Activated naive CD8-positive, alpha-beta T cell treated with anti-CD3 and anti-CD28 coated beads, Interleukin-2, amount 50 U/mL, for 24 hours (primary cell): ENCODE results near the gene ARFRP1.

Experiments
- ATAC-seq: fragments of 150-1000 bp; cut with Tn5 transposase; one replicate; pipeline ENCODE4 v1.10.0; 2021
- DNase-seq: peaks from one replicate; pipeline ENCODE4 v3.0.0; 2021
- H3K27ac Mint-ChIP-seq: one replicate; pipeline ENCODE4 v1.8.0; 2021; ENCODE audit warnings: mild to moderate bottlenecking, mixed read lengths
- H3K27me3 Mint-ChIP-seq: one replicate; pipeline ENCODE4 v1.8.0; 2021; ENCODE audit warnings: mixed read lengths
- H3K36me3 Mint-ChIP-seq: one replicate; pipeline ENCODE4 v1.8.0; 2021; ENCODE audit warnings: low read depth, mixed read lengths
- H3K4me1 Mint-ChIP-seq: one replicate; pipeline ENCODE4 v1.8.0; 2021; ENCODE audit warnings: mixed read lengths
- H3K4me3 Mint-ChIP-seq: one replicate; pipeline ENCODE4 v1.8.0; 2021; ENCODE audit warnings: mild to moderate bottlenecking, moderate library complexity, mixed read lengths
- H3K9me3 Mint-ChIP-seq: one replicate; pipeline ENCODE4 v1.8.0; 2021; ENCODE audit warnings: mixed read lengths

ARFRP1 gene, protein sequence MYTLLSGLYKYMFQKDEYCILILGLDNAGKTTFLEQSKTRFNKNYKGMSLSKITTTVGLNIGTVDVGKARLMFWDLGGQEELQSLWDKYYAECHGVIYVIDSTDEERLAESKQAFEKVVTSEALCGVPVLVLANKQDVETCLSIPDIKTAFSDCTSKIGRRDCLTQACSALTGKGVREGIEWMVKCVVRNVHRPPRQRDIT

DNA sequence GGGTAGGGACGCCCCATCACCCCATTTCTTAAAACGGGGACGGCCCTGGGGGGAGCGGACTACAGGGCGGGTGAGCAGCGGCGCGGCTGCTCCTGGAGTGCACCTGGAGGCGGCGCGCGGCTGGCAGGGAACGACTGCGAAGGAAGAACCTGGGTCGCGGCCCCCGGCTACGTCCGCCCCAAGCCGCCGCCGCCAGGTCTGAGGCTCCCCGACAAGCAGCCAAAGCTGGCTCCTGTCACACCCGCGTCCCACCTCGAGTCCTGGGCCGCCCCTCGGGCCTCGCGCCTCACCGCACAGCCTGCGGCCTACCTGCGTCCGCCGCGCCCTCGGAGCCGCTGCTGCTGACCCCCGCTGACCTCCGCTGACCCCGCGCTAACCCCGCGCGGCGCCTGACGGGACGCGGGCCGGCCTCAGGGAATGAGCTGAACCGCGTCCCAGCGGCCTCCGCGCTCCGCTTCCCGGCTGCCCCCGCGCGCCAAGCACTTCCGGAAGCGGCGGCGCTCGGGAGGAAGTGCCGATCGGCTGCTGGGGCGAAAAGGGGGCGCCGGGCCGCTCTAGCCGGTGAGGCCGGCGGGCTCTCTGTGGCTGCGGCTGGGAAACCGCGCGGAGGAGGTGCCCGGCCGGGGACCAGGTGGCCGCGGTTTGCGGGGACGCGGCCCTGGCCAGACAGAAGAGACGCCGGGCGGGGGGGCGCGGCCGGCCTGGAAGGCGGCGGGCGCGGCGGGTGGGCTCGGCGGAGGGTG is at the start of gene ARFRP1, which contains the start of gene ZGPAT:
TSS of gene ARFRP1 (minus strand) at position 419 of the 743 bp plus-strand sequence. CDS start 885 bp downstream, outside the sequence.
TSS of gene ZGPAT (plus strand) at position 482 of the 743 bp plus-strand sequence. CDS start 542 bp downstream, outside the sequence.
- H3K9me3 Mint-ChIP-seq = no peaks in the 10 kb centered on the region
- H3K27ac Mint-ChIP-seq = peak within 1 kb of the TSS; percentile 85
- peak; percentile 89 for DNase-seq
- peak within 1 kb of the TSS; percentile 89 for H3K4me3 Mint-ChIP-seq
- peaks cover 48% of the 10 kb centered on the region for H3K4me1 Mint-ChIP-seq
- H3K36me3 Mint-ChIP-seq = peaks cover 40% of the 10 kb centered on the region
- ATAC-seq = peak; percentile 88
- H3K27me3 Mint-ChIP-seq = no peaks in the 10 kb centered on the region

DNA sequence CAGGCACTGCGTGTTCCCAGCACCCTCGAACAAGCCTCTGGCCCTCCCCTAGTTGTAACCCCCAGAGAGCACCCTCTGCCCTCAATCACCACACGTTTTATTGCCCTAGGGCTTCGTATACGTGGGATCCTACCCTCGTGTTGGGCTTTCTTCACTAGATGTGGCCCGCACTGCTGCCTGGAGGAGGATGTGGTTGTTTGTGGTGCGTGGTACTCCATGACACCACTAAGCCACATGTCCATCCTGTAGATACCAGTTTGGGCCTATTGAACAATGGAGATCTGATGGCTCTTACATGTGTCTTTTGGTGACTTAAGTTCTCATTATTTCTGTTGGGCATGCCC is 48.8 kb upstream of the ARFRP1 start:
- no peaks in the 10 kb centered on the region for H3K27me3 Mint-ChIP-seq
- H3K4me3 Mint-ChIP-seq = no peak overlapping the region
- H3K9me3 Mint-ChIP-seq = no peaks in the 10 kb centered on the region
- DNase-seq = no peak
- H3K27ac Mint-ChIP-seq = no peak overlapping the region
- H3K36me3 Mint-ChIP-seq = no peaks in the 10 kb centered on the region
- ATAC-seq = no peak
- peaks cover 2% of the 10 kb centered on the region for H3K4me1 Mint-ChIP-seq

DNA sequence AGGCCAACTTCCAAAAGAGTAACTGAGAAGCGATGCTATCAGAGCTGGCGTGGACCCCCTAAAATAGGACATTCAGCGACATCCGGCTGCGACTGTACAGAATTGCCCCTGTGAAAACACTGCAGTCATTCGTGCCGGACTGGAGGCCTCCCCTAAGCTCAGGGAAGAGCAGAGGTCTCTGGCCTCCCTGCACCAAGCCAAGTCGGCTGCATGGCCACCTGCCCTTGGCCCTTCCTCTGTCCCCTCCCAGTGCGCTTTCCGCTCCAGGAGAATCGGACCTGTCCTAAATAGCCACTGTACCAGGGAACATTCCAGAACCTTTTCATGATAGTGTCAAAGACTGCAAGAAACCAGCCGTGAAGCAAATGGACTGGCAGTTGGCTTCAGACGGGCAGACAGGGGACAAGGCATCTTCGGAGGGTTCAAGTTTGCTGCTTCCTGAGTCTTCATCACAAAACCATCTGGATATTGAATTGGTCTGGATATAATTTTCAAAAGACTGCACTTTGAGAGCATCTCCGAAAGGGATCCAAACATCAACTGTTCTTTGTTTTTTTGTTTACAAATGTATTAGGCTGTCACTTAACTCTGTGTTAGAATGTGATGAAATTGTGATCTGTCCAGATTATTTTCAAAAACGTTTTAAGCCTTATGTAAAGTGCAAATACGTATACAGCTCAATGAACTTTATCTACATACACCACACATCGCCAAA is 48.3 kb upstream of the ARFRP1 start:
- Mint-ChIP-seq H3K4me3 (no peak overlapping the region), H3K4me1 (peaks cover 5% of the 10 kb centered on the region), H3K27ac (no peak overlapping the region), H3K27me3 (no peaks in the 10 kb centered on the region), H3K36me3 (no peaks in the 10 kb centered on the region), H3K9me3 (no peaks in the 10 kb centered on the region)
- no peak for DNase-seq
- no peak for ATAC-seq

DNA sequence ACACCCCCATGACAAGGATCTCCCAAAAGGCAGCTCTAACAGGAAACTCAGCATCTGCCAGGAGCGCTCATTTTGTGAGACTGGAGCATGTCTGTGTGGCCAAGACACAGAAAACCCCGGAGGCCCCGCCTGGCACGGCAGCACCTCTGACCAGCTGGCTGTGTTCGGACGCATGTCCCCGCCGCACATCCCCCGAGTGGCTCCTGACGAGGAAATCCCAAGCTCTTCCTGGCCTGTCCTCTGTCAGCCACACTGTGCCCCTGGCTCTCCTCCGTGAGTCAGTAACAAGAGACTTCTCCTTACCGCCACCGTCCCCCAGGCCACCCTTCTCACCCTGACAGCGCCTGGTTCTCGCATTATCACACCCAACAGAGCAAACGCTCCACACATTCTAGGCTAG is 46.2 kb upstream of the ARFRP1 start:
- DNase-seq = no peak
- H3K4me3 Mint-ChIP-seq = no peak overlapping the region
- no peaks in the 10 kb centered on the region for H3K9me3 Mint-ChIP-seq
- H3K27ac Mint-ChIP-seq = no peak overlapping the region
- H3K4me1 Mint-ChIP-seq = peaks cover 12% of the 10 kb centered on the region
- H3K27me3 Mint-ChIP-seq = no peaks in the 10 kb centered on the region
- ATAC-seq = no peak
- no peaks in the 10 kb centered on the region for H3K36me3 Mint-ChIP-seq

DNA sequence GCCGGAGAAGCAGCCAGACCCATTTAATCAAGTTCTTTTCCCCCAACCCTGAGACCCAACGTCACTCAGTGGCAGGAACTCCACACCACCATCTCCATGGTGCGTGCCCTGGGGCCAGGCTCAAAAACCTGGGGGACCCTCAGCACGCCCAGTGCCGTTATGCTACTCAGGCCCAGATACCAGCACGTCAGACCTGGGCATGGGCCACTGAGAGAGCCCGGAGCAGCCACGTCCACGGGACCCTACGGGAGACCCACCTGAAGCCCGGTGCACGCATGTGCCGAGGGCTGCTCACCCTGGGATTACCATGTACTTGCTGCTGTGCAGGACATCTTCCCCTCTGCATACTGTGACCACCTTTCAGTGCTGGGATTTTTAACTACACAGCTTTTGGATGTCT is 45.6 kb upstream of the ARFRP1 start:
- DNase-seq = no peak
- ATAC-seq = no peak
- H3K36me3 Mint-ChIP-seq = no peaks in the 10 kb centered on the region
- no peak overlapping the region for H3K4me3 Mint-ChIP-seq
- no peaks in the 10 kb centered on the region for H3K9me3 Mint-ChIP-seq
- H3K27ac Mint-ChIP-seq = no peak overlapping the region
- H3K4me1 Mint-ChIP-seq = peaks cover 12% of the 10 kb centered on the region
- no peaks in the 10 kb centered on the region for H3K27me3 Mint-ChIP-seq

DNA sequence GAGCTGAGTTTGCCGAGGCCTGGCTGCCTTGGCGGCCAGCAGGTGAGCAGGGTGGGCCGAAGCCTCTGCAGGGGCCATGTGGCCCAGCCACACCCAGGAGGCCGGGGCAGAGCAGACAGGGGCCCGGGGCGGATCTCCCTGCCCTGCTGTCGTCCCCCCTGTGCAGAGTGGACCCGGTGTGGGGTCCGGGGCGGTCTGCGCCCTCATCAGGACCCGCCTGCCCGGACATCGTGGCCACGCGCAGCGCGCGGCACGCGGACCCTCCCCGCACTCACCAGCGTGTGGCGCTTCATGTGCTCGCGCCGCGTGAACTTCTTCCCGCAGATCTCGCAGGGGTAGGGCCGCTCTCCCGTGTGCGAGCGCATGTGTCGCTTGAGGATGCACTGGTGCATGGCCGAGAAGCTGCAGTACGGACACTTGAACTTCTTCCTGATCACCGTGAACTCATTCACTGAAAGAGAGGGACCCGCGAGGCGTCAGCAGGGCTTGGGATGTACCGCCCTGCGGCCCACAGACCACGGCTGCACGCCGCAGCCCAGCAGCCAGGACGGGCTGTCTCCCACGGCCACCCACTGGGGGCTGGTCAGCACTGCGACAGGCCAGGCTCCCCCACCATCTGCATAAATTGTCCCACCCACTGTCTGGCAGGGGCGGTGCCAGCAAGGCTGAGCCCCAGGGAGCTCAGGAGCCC is 44.8 kb upstream of the ARFRP1 start:
- Mint-ChIP-seq H3K27ac (no peak overlapping the region), H3K9me3 (no peaks in the 10 kb centered on the region), H3K36me3 (no peaks in the 10 kb centered on the region), H3K27me3 (no peaks in the 10 kb centered on the region), H3K4me1 (peaks cover 12% of the 10 kb centered on the region), H3K4me3 (no peak overlapping the region)
- DNase-seq (no peak), ATAC-seq (no peak)

DNA sequence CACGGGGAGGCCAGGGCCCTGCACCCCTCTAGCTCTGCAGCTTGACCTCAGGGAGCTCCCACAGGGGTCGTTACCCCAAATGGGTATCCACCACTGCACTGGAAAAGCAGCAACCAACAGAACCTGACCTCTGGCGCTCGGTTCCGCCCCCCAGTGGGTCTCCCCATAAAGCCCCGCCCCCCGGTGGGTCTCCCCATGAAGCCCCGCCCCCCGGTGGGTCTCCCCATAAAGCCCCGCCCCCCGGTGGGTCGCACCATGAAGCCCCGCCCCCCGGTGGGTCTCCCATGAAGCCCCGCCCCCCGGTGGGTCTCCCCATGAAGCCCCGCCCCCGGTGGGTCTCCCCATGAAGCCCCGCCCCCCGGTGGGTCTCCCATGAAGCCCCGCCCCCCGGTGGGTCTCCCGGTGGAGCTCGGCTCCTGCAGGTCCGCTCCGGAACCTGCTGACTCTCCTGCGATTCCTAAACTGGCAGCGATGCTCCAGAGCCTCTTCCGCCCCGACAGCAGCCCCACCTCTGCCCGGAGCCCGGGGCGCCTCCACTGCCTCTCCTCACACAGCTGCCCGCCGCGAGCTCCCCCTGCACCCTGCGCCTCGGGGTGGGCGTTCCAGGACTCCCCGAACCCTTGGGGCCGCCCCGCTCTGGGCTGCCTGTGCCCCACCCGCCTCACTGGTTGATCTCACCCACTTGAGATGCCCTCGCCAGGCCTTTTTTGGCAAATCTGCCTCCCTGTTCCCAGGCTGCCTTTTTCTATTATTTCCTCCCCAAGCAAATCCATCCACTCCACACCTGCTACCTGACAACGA is 43.9 kb upstream of the ARFRP1 start:
- Mint-ChIP-seq H3K27ac (peak overlapping the region; percentile 52), H3K9me3 (no peaks in the 10 kb centered on the region), H3K4me1 (peaks cover 12% of the 10 kb centered on the region), H3K36me3 (no peaks in the 10 kb centered on the region), H3K4me3 (peak overlapping the region; percentile 24), H3K27me3 (no peaks in the 10 kb centered on the region)
- no peak for ATAC-seq
- DNase-seq = peak; percentile 41

DNA sequence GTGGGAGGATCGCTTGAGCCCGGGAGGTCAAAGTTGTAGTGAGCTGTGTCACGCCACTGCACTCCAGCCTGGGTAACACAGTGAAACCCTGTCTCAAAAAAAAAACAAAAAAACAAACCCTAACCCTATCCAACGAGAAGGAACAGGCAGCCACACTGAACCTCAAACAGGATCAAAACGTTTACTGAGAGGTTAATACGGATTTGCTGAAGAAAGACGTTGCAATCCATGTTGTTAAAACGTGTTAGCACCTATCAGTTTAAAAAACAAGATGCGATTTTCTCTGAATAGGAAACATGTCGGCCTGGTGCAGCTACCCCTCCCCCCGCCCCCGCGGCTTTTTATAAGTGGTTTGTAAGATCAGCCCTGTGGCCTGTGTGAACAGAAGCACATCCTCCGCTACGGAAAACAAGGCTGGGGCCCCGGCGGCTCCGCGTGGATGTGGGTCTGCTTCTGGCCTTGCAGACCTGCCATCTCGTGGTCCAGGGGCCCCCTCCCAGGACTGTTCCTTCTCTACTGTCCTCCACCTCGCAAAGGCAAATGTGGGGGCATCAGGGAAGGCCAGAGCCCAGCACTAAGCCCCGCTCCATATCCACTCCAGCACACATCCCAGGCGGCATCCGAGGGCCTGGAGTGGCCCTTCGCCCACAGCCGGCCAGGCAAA is 43.2 kb upstream of the ARFRP1 start:
- Mint-ChIP-seq H3K36me3 (no peaks in the 10 kb centered on the region), H3K27ac (peak overlapping the region; percentile 52), H3K9me3 (no peaks in the 10 kb centered on the region), H3K4me3 (peak overlapping the region; percentile 24), H3K27me3 (no peaks in the 10 kb centered on the region), H3K4me1 (peaks cover 12% of the 10 kb centered on the region)
- DNase-seq (peak; percentile 60), ATAC-seq (peak; percentile 58)

DNA sequence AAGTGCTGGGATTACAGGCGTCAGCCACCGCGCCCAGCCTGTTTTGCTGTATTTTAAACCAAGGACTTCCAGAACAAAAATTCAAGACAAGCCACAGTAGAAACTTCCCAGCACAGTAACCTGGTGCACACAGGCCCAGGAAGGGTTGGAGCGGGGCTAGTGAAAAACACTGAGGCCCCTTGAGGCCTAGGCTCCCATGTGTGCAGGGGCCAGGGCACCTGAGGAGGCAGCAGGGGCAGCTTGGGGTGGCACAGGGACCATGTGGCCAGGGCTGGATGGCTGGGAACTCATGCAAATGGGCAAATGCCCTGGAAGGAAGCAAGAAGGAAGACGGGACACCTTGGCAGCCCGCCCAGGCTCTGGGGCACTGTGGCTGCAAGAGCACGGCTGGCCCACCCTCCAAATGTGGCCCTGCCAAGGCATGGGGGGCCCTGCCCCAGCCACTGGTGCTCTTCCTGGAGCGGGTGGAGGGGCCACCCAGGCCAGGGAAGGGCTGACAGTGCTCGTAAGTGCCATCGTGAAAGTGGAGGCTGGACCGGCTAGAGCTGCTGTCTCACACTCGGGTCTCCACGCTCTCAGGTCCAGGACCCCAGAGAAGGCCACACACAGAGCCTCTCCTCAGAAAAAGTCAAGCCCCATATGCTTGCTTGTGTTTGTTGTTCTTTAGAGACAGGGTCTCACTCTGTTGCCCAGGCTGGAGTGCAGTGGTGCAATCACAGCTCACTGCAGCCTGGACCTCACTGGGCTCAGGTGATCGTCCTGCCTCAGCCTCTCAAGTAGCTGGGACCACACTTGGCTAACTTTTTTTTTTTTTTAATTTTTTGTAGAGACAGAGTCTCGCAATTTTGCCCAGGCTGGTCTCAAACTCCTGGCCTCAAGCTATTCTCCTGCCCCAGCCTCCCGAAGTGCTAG is 42.1 kb upstream of the ARFRP1 start:
- no peak overlapping the region for H3K4me3 Mint-ChIP-seq
- DNase-seq (no peak), ATAC-seq (no peak)
- H3K36me3 Mint-ChIP-seq = no peaks in the 10 kb centered on the region
- H3K9me3 Mint-ChIP-seq = no peaks in the 10 kb centered on the region
- H3K27me3 Mint-ChIP-seq = no peaks in the 10 kb centered on the region
- no peak overlapping the region for H3K27ac Mint-ChIP-seq
- peaks cover 12% of the 10 kb centered on the region for H3K4me1 Mint-ChIP-seq

DNA sequence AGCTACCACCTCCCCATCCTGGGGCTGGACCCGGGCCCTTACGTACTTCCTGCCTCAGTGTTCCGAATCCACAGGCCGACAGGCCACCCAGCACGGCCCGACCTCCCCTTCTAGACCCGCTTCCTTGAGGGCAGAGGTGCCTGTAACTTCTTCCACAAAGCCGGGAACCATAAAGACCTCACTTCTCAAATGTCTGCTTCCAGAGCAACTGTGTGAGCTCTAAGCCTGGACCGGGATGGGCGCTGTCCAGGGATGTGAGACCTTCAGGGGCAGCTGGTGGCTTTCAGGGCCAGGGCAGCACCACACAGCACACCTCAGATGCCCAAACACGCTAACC is 41.1 kb upstream of the ARFRP1 start:
- no peak for DNase-seq
- ATAC-seq = no peak
- Mint-ChIP-seq H3K36me3 (no peaks in the 10 kb centered on the region), H3K27me3 (no peaks in the 10 kb centered on the region), H3K4me3 (no peak overlapping the region), H3K9me3 (no peaks in the 10 kb centered on the region), H3K27ac (no peak overlapping the region), H3K4me1 (peaks cover 12% of the 10 kb centered on the region)

DNA sequence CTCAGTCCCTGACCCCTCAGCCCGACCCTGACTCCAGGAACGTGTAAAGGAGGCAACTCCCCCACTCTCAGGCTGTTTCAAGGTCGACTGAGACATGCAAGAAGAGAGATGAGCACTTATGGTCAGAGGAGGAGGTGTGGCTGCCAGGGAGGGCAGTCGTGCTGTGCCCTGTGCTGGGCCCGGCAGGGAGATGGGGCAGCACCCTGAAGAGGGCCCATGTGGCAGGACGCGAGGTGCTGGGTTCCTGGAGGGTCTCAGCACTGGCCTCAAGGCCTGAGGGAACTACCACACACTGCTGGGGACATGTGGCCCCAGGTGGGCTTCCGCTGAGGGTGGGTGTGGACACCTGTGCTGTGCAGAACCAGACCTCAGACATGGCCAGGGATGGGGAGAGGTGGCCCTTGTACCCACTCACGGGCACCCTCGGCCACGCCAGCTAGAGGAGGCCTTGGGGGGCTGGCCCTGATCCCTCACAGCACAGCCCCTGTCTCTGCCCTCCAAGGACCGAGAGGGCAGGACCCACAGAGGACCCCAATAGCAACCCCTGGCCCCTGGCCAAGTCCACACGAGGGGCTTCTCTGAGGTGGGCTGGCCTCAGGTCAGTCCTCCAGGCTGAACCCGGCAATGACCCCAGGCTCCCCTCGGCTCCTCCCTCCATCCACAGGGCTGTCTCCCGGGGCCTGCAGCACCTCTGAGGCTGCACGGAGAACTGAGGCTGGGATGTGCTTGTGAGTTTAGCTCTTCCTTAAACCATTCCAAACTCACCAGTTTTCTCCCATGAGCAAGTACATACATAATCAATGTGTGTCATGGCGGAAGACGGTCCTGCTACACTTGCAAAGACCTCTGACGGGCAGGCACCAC is 40.5 kb upstream of the ARFRP1 start:
- ATAC-seq = no peak
- peaks cover 12% of the 10 kb centered on the region for H3K4me1 Mint-ChIP-seq
- no peaks in the 10 kb centered on the region for H3K36me3 Mint-ChIP-seq
- no peaks in the 10 kb centered on the region for H3K27me3 Mint-ChIP-seq
- DNase-seq = no peak
- H3K4me3 Mint-ChIP-seq = no peak overlapping the region
- H3K9me3 Mint-ChIP-seq = no peaks in the 10 kb centered on the region
- H3K27ac Mint-ChIP-seq = no peak overlapping the region

DNA sequence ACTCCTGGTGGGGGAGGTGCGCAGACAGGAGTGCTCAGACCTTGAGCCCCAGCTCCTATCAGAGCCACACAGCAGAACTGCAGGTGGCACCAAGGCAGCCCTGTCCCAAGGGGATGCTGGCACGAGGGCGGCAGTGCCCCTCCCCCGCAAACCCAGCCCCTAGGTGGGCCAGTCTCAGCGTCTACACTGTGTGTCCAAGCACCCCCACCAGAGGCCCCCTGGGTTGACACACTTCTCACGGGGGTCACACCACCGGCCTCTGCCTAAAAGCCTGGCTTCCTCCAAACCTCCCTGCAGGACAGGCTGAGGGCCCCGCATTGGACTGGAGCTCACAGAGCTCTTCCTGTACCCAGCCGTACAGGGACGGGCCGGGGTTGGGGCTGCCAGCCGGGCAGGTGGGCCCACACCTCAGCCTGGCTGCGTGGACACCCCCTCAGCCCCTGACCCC is 39.9 kb upstream of the ARFRP1 start:
- ATAC-seq = no peak
- H3K4me1 Mint-ChIP-seq = peaks cover 12% of the 10 kb centered on the region
- no peaks in the 10 kb centered on the region for H3K36me3 Mint-ChIP-seq
- H3K27me3 Mint-ChIP-seq = no peaks in the 10 kb centered on the region
- H3K27ac Mint-ChIP-seq = no peak overlapping the region
- H3K4me3 Mint-ChIP-seq = no peak overlapping the region
- no peaks in the 10 kb centered on the region for H3K9me3 Mint-ChIP-seq
- DNase-seq = no peak
